ENCODE data around the gene CENPO. TPM values are rescaled to one million over a fixed set of nuclear protein-coding genes. Genes with fewer than 3 reads are reported as not detected.

CENPO gene
- total and polyA plus RNA-seq, 4 experiments from 2014 or later = 1.6 to 6.1 (median 3.6) TPM

DNA sequence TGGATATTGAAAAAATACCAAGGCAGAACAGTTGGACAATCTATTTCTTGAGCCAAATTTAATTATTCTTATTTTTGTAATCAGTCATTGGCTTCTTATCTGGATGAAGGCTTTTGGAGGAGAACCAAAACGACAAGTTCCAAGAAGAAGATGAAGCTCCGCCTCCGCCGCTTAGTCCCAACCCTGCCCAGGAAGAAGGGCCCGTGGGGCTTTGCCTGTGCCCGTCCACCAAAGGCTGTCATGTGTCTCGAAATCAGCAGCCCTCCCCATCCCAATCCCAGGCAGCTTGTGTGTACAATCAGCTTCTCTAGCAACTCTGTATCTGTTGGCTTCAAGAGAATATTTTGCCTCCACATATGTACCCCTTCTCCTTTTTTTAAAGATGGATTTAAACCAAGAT lies 24.6 kb upstream of the CENPO start:
- Histone ChIP-seq H3K4me3 (ENCODE audit: low read length in 2 of 2) (no peak overlapping the region), H3K27me3 (ENCODE audit: insufficient read depth, low read length) (no peaks in the 10 kb centered on the region), H3K9me3 (ENCODE audit: control insufficient read depth in 1 of 2, low read length in 2 of 2) (no peaks in the 10 kb centered on the region), H3K4me1 (ENCODE audit: insufficient read depth, low read length) (no peaks in the 10 kb centered on the region), H3K36me3 (ENCODE audit: insufficient read depth, low read length) (peaks cover 10% of the 10 kb centered on the region), H3K27ac (ENCODE audit: low read depth, low read length) (no peak overlapping the region)
- intact Hi-C loops (cut with micrococcal nuclease) = no loop called here
- Mint-ChIP-seq H3K27ac (peak overlapping the region in 1 of 7 donors; percentile 10), H3K27me3 (no peaks in the 10 kb centered on the region), H3K4me1 (peaks cover 0 to 4% (median 0%) of the 10 kb centered on the region in 4 donors), H3K4me3 (no peak overlapping the region), H3K36me3 (peaks cover 38 to 43% of the 10 kb centered on the region in 2 donors), H3K9me3 (no peaks in the 10 kb centered on the region)
- ChIA-PET POLR2A (ENCODE audit: partially characterized antibody) (no interaction called here), CTCF (ENCODE audit: partially characterized antibody) (no interaction called here)
- DNase-seq = no peak

DNA sequence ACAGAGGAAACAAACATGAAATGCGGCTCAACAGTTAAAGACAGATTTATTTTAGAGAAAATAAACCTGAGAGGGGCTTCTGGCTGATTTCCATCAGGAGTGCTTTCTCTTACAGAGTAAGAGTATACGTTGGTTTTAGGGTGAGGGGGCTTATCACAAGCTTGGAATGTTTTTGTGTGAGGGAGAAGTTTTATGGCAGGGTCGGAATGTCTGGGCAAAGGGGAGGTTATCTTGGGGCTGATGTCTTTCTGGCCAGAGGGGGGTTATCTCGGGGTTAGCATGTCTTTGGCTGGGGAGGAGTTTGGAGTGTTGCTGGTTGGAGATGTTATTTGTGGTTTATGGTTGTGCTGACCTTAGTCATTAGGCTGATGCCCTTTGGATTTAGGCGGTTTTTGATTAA lies 22.2 kb upstream of the CENPO start:
- no peaks in the 10 kb centered on the region for H3K27me3 Mint-ChIP-seq
- H3K4me1 Mint-ChIP-seq = peaks cover 0 to 4% (median 0%) of the 10 kb centered on the region in 4 donors
- peak overlapping the region in 1 of 8 donors; percentile 16 for H3K4me3 Mint-ChIP-seq
- peak overlapping the region in 3 of 7 donors; percentile 2 to 28 (median 19) for H3K27ac Mint-ChIP-seq
- DNase-seq = no peak
- Histone ChIP-seq H3K36me3 (ENCODE audit: insufficient read depth, low read length) (peaks cover 4% of the 10 kb centered on the region), H3K27me3 (ENCODE audit: insufficient read depth, low read length) (no peaks in the 10 kb centered on the region), H3K4me1 (ENCODE audit: insufficient read depth, low read length) (no peaks in the 10 kb centered on the region), H3K9me3 (ENCODE audit: control insufficient read depth in 1 of 2, low read length in 2 of 2) (no peaks in the 10 kb centered on the region), H3K4me3 (ENCODE audit: low read length in 2 of 2) (no peak overlapping the region), H3K27ac (ENCODE audit: low read depth, low read length) (no peak overlapping the region)
- H3K9me3 Mint-ChIP-seq = no peaks in the 10 kb centered on the region
- ChIA-PET CTCF (ENCODE audit: partially characterized antibody) (no interaction called here), POLR2A (ENCODE audit: partially characterized antibody) (no interaction called here)
- H3K36me3 Mint-ChIP-seq = peaks cover 22 to 30% of the 10 kb centered on the region in 2 donors
- intact Hi-C loops (cut with micrococcal nuclease) = no loop called here

DNA sequence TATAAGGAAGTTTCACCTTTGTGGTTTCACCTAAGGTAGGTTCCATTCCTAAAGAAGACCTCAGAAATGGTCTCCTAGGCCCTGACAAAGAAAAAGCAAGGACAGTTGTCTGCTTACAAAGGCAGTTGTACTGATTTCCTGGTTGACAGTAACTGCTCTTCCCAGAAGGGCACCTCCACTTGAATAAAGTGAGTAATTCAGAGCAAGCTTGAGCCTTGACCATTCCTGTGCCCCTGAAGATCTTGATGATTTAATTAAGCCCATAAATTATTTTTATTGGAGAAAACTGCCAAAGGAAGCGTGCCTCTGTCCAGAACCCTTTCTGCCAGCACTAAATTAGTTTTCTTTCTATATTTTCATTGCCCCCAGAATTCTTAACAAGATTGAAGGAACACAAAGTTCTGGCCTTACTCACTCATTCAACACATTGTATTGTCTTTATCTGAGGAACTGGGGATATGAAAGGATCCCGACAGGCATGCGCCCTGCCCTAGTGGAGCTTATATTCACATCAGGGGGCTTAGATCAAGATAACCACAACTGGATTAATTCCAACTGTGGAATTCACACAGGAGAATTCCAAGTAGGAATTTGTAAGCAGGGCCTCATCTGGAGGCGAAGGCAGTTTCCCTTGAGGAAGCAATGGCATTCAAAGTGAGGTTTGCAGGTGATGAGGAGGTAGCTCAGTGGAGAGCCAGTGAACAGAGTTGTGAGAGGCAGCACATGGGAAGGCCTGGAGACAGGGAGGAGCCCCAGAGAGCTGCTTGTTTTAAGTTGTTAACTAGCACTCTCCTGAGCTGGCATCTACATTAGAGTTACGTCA lies 21.2 kb upstream of the CENPO start:
- peaks cover 22% of the 10 kb centered on the region in 2 donors for H3K36me3 Mint-ChIP-seq
- no peaks in the 10 kb centered on the region for H3K9me3 Mint-ChIP-seq
- no peaks in the 10 kb centered on the region for H3K27me3 Mint-ChIP-seq
- Histone ChIP-seq H3K4me3 (ENCODE audit: low read length in 2 of 2) (no peak overlapping the region), H3K27ac (ENCODE audit: low read depth, low read length) (no peak overlapping the region), H3K4me1 (ENCODE audit: insufficient read depth, low read length) (no peaks in the 10 kb centered on the region), H3K9me3 (ENCODE audit: control insufficient read depth in 1 of 2, low read length in 2 of 2) (no peaks in the 10 kb centered on the region), H3K36me3 (ENCODE audit: insufficient read depth, low read length) (peaks cover 3% of the 10 kb centered on the region), H3K27me3 (ENCODE audit: insufficient read depth, low read length) (no peaks in the 10 kb centered on the region)
- peaks cover 0 to 2% (median 0%) of the 10 kb centered on the region in 4 donors for H3K4me1 Mint-ChIP-seq
- intact Hi-C loops (cut with micrococcal nuclease) = no loop called here
- H3K27ac Mint-ChIP-seq = peak overlapping the region in 3 of 7 donors; percentile 19 to 36 (median 28)
- no peak overlapping the region for H3K4me3 Mint-ChIP-seq
- no peak for DNase-seq
- CTCF ChIA-PET (ENCODE audit: partially characterized antibody) = no interaction called here
- POLR2A ChIA-PET (ENCODE audit: partially characterized antibody) = interaction anchor here (0.6 kb wide), 1 partner anchor 180 kb away, joined by 6 read pairs; no protein-coding TSS in a partner anchor

DNA sequence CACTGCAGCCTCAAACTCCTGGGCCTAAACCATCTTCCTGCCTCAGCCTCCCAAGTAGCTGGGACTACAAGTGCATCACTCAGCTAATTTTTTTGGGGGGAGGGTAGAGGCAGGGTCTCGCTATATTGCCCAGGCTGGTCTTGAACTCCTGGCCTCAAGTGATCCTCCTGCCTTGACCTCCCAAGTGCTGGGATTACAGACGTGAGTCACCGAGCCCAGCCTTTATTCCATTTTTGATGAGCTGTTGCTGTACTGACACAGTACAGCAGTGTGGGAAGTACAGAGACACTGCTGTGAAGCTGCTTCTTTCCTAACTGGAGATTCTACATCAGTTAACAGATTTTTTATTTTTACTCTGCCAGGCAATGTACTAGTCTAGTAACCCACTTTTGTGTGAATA lies 18.9 kb upstream of the CENPO start:
- POLR2A ChIA-PET (ENCODE audit: partially characterized antibody) = interaction anchor here (1.8 kb wide), 1 partner anchor 19 kb away, joined by 4 read pairs; the partner anchor contains the start of genes CENPO and PTRHD1
- intact Hi-C loops (cut with micrococcal nuclease) = no loop called here

DNA sequence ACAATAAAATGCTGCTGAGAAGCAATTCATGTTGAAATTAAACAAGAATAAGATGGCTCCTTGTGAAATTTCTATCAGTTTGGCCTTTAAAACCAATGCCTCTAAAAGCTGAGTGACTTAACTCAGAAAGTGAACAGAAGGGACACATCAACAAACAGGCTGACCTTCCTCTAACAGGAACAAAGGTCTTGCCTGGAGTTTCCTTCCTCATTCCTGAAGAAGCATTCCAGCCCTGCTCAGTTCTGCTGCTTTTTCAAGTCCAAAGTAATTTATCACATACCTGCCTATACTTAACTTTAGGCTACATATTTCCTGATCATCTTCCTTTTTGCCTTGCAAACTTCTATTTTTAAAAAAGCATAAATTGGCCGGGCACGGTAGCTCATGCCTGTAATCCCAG lies 14.1 kb upstream of the CENPO start:
- H3K27me3 Mint-ChIP-seq = peaks cover 0 to 4% of the 10 kb centered on the region in 2 donors
- H3K4me1 Mint-ChIP-seq = peaks cover 0 to 2% (median 0%) of the 10 kb centered on the region in 4 donors
- ChIA-PET CTCF (ENCODE audit: partially characterized antibody) (interaction anchor here (1.0 kb wide), 1 partner anchor 369 kb away, joined by 3 read pairs; no protein-coding TSS in a partner anchor), POLR2A (ENCODE audit: partially characterized antibody) (no interaction called here)
- Histone ChIP-seq H3K27ac (ENCODE audit: low read depth, low read length) (no peak overlapping the region), H3K27me3 (ENCODE audit: insufficient read depth, low read length) (no peaks in the 10 kb centered on the region), H3K36me3 (ENCODE audit: insufficient read depth, low read length) (no peaks in the 10 kb centered on the region), H3K9me3 (ENCODE audit: control insufficient read depth in 1 of 2, low read length in 2 of 2) (no peaks in the 10 kb centered on the region), H3K4me1 (ENCODE audit: insufficient read depth, low read length) (no peaks in the 10 kb centered on the region), H3K4me3 (ENCODE audit: low read length in 2 of 2) (no peak overlapping the region)
- H3K36me3 Mint-ChIP-seq = peaks cover 0 to 7% of the 10 kb centered on the region in 2 donors
- no peak overlapping the region for H3K4me3 Mint-ChIP-seq
- no peak overlapping the region for H3K27ac Mint-ChIP-seq
- DNase-seq = no peak
- intact Hi-C loops (cut with micrococcal nuclease) = no loop called here
- H3K9me3 Mint-ChIP-seq = peaks cover 0 to 4% (median 0%) of the 10 kb centered on the region in 8 donors

More for the DNA sequence above, 18.9 kb upstream of the CENPO start:
- no peak for DNase-seq
- Mint-ChIP-seq H3K4me3 (no peak overlapping the region), H3K27me3 (no peaks in the 10 kb centered on the region), H3K4me1 (peaks cover 0 to 2% (median 0%) of the 10 kb centered on the region in 4 donors), H3K27ac (no peak overlapping the region), H3K36me3 (peaks cover 8 to 13% of the 10 kb centered on the region in 2 donors), H3K9me3 (no peaks in the 10 kb centered on the region)
- H3K9me3 ChIP-seq (ENCODE audit: control insufficient read depth in 1 of 2, low read length in 2 of 2) = no peaks in the 10 kb centered on the region
- H3K27ac ChIP-seq (ENCODE audit: low read depth, low read length) = no peak overlapping the region
- no peak overlapping the region for H3K4me3 ChIP-seq (ENCODE audit: low read length in 2 of 2)
- H3K27me3 ChIP-seq (ENCODE audit: insufficient read depth, low read length) = no peaks in the 10 kb centered on the region
- H3K4me1 ChIP-seq (ENCODE audit: insufficient read depth, low read length) = no peaks in the 10 kb centered on the region
- no peaks in the 10 kb centered on the region for H3K36me3 ChIP-seq (ENCODE audit: insufficient read depth, low read length)
- CTCF ChIA-PET (ENCODE audit: partially characterized antibody) = no interaction called here

DNA sequence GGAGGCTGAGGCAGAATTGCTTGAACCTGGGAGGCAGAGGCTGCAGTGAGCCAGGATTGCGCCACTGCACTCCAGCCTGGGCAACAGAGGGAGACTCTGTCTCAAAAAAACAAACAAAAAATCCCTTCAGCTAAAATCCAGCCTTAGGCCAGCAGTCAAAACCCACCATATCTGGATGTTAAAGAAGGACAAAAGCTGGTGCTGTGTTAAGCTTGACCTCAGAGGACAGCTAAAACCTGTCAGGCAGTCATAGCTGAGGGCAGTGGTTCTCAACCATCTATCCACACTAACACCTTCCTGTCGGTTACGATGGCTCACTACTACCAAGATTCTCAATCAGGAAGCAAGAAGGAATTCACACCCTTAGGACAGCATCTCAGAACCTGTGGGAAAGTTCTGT lies 9.6 kb upstream of the CENPO start:
- Mint-ChIP-seq H3K36me3 (peaks cover 0 to 7% of the 10 kb centered on the region in 2 donors), H3K27ac (no peak overlapping the region), H3K27me3 (peaks cover 0 to 6% of the 10 kb centered on the region in 2 donors), H3K9me3 (peaks cover 0 to 4% (median 0%) of the 10 kb centered on the region in 8 donors), H3K4me1 (no peaks in the 10 kb centered on the region), H3K4me3 (no peak overlapping the region)
- Histone ChIP-seq H3K27ac (ENCODE audit: low read depth, low read length) (no peak overlapping the region), H3K4me1 (ENCODE audit: insufficient read depth, low read length) (no peaks in the 10 kb centered on the region), H3K9me3 (ENCODE audit: control insufficient read depth in 1 of 2, low read length in 2 of 2) (no peaks in the 10 kb centered on the region), H3K36me3 (ENCODE audit: insufficient read depth, low read length) (no peaks in the 10 kb centered on the region), H3K4me3 (ENCODE audit: low read length in 2 of 2) (no peak overlapping the region), H3K27me3 (ENCODE audit: insufficient read depth, low read length) (no peaks in the 10 kb centered on the region)
- intact Hi-C loops (cut with micrococcal nuclease) = no loop called here
- ChIA-PET CTCF (ENCODE audit: partially characterized antibody) (no interaction called here), POLR2A (ENCODE audit: partially characterized antibody) (interaction anchor here (1.5 kb wide), 1 partner anchor 9 kb away, joined by 7 read pairs; the partner anchor contains the start of genes CENPO and PTRHD1)
- DNase-seq = no peak

DNA sequence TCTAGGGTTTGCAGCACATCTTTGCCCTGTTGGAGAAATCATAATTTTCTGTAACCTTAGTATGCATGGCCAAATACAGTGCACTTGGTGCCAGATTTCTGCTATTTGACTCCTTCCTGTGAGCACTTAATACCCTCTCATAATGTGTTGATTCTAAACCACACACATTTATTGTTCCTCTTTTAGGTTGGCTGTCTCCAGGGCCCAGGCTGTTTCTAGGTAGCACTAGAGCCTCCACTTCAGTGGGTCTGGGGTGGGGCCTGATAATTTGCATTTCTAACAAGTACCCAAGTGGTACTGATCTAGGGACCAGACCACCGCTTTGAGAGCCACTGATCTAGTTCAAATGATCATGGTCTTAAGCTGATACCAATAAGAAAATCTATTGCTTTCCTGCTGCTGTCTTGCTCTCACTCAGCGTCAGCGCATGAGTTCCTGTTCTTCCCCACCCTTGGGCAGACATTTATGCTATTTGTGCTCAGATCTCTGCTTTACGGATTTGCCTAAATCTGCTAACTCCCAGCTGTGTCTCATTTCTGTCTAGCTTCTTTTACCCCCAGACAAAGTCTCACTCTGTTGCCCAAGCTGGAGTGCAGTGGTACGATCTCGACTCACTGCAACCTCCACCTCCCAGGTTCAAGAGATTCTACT lies 7.4 kb upstream of the CENPO start:
- Mint-ChIP-seq H3K4me3 (no peak overlapping the region), H3K36me3 (peaks cover 0 to 13% of the 10 kb centered on the region in 2 donors), H3K27ac (no peak overlapping the region), H3K9me3 (peaks cover 0 to under 1% (median 0%) of the 10 kb centered on the region in 8 donors), H3K4me1 (no peaks in the 10 kb centered on the region), H3K27me3 (peaks cover 0 to 4% of the 10 kb centered on the region in 2 donors)
- POLR2A ChIA-PET (ENCODE audit: partially characterized antibody) = interaction anchor here (0.6 kb wide), 1 partner anchor 211 kb away, joined by 4 read pairs; no protein-coding TSS in a partner anchor
- no peaks in the 10 kb centered on the region for H3K36me3 ChIP-seq (ENCODE audit: insufficient read depth, low read length)
- H3K27ac ChIP-seq (ENCODE audit: low read depth, low read length) = no peak overlapping the region
- H3K4me1 ChIP-seq (ENCODE audit: insufficient read depth, low read length) = no peaks in the 10 kb centered on the region
- no peak for DNase-seq
- intact Hi-C loops (cut with micrococcal nuclease) = no loop called here
- H3K9me3 ChIP-seq (ENCODE audit: control insufficient read depth in 1 of 2, low read length in 2 of 2) = no peaks in the 10 kb centered on the region
- CTCF ChIA-PET (ENCODE audit: partially characterized antibody) = no interaction called here
- no peak overlapping the region for H3K4me3 ChIP-seq (ENCODE audit: low read length in 2 of 2)
- H3K27me3 ChIP-seq (ENCODE audit: insufficient read depth, low read length) = no peaks in the 10 kb centered on the region
